Measurements from ENCODE around the gene TIMM13. TPM values are rescaled to one million over a fixed set of nuclear protein-coding genes. Genes with fewer than 3 reads are reported as not detected.

The TIMM13 gene
- total RNA-seq, 4 donors from 2014 or later = 23.7 to 60.3 (median 46.8) TPM

GRCh38 chr19:2392366-2392765 lies 35.0 kb downstream of the TIMM13 start:
- Histone ChIP-seq H3K36me3 (no peaks in the 10 kb centered on the region), H3K9me3 (no peaks in the 10 kb centered on the region), H3K4me1 (no peaks in the 10 kb centered on the region), H3K27ac (no peak overlapping the region), H3K4me3 (no peak overlapping the region), H3K27me3 (peaks cover 0 to 3% (median 0%) of the 10 kb centered on the region in 3 donors)
- DNase-seq (no peak), ATAC-seq (no peak)
- intact Hi-C loops (cut with DNase I; ENCODE audit: low total_unique reads) (loop anchor here (5.0 kb wide), 2 partner anchors 120 to 235 kb away; no protein-coding TSS in a partner anchor), in situ Hi-C loops (cut with MboI; ENCODE audit: low sequenced_read_pairs in 4 of 4) (loop anchor here (10.0 to 25.0 kb wide), 2 partner anchors 105 to 238 kb away; partner anchors contain the start of genes PEAK3 (in 4 of the 4) and AP3D1 (in 1 of the 4))
- no peak for TF ChIP-seq POLR2A (IDR thresholded peaks at IDR 0.05)
- TF ChIP-seq, protein P1, sequence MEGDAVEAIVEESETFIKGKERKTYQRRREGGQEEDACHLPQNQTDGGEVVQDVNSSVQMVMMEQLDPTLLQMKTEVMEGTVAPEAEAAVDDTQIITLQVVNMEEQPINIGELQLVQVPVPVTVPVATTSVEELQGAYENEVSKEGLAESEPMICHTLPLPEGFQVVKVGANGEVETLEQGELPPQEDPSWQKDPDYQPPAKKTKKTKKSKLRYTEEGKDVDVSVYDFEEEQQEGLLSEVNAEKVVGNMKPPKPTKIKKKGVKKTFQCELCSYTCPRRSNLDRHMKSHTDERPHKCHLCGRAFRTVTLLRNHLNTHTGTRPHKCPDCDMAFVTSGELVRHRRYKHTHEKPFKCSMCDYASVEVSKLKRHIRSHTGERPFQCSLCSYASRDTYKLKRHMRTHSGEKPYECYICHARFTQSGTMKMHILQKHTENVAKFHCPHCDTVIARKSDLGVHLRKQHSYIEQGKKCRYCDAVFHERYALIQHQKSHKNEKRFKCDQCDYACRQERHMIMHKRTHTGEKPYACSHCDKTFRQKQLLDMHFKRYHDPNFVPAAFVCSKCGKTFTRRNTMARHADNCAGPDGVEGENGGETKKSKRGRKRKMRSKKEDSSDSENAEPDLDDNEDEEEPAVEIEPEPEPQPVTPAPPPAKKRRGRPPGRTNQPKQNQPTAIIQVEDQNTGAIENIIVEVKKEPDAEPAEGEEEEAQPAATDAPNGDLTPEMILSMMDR (IDR thresholded peaks at IDR 0.05 in 4 of 5, conservative IDR thresholded peaks at IDR 0.05 in 1 of 5) = no peak

GRCh38 chr19:2391118-2391725 lies 36.2 kb downstream of the TIMM13 start:
- Histone ChIP-seq H3K27me3 (peaks cover 0 to 3% (median 0%) of the 10 kb centered on the region in 3 donors), H3K36me3 (no peaks in the 10 kb centered on the region), H3K27ac (no peak overlapping the region), H3K4me1 (no peaks in the 10 kb centered on the region), H3K4me3 (no peak overlapping the region), H3K9me3 (no peaks in the 10 kb centered on the region)
- DNase-seq = no peak
- TF ChIP-seq POLR2A (IDR thresholded peaks at IDR 0.05) = no peak
- TF ChIP-seq, protein P1 (IDR thresholded peaks at IDR 0.05 in 4 of 5, conservative IDR thresholded peaks at IDR 0.05 in 1 of 5) = peak; percentile 70 to 81 (median 75)
- ATAC-seq = peak; percentile 63 to 67
- intact Hi-C loops (cut with DNase I; ENCODE audit: low total_unique reads) (loop anchor here (1.0 to 5.0 kb wide), 3 partner anchors 119 to 234 kb away; partner anchors contain the start of genes PLEKHJ1 and SF3A2), in situ Hi-C loops (cut with MboI; ENCODE audit: low sequenced_read_pairs in 4 of 4) (loop anchor here (10.0 to 25.0 kb wide), 2 partner anchors 104 to 236 kb away; partner anchors contain the start of genes PEAK3 (in 4 of the 4) and AP3D1 (in 1 of the 4))

- no peak overlapping the region for H3K4me3 ChIP-seq
- H3K9me3 ChIP-seq = no peaks in the 10 kb centered on the region
- ATAC-seq (no peak), DNase-seq (no peak)
- TF ChIP-seq, protein P1 (IDR thresholded peaks at IDR 0.05 in 4 of 5, conservative IDR thresholded peaks at IDR 0.05 in 1 of 5) = no peak
- TF ChIP-seq POLR2A (IDR thresholded peaks at IDR 0.05) = no peak
- no peak overlapping the region for H3K27ac ChIP-seq
- intact Hi-C loops (cut with DNase I; ENCODE audit: low total_unique reads) (no loop called here), in situ Hi-C loops (cut with MboI; ENCODE audit: low sequenced_read_pairs in 4 of 4) (loop anchor here (10.0 to 25.0 kb wide), 2 partner anchors 102 to 235 kb away; partner anchors contain the start of genes PEAK3 (in 4 of the 4) and AP3D1 (in 1 of the 4))
- H3K27me3 ChIP-seq = peaks cover 0 to 3% (median 0%) of the 10 kb centered on the region in 3 donors
- H3K36me3 ChIP-seq = no peaks in the 10 kb centered on the region
- no peaks in the 10 kb centered on the region for H3K4me1 ChIP-seq
Observed at GRCh38 chr19:2389594-2389993, 37.8 kb downstream of the TIMM13 start.

GRCh38 chr19:2387367-2388288 lies 39.8 kb downstream of the TIMM13 start:
- TF ChIP-seq, protein P1 (IDR thresholded peaks at IDR 0.05 in 4 of 5, conservative IDR thresholded peaks at IDR 0.05 in 1 of 5) = no peak
- no peak for TF ChIP-seq POLR2A (IDR thresholded peaks at IDR 0.05)
- no peak for DNase-seq
- intact Hi-C loops (cut with DNase I; ENCODE audit: low total_unique reads) = no loop called here
- no peaks in the 10 kb centered on the region for H3K4me1 ChIP-seq
- ATAC-seq = no peak
- in situ Hi-C loops (cut with MboI; ENCODE audit: low sequenced_read_pairs in 4 of 4) = loop anchor here (10.0 to 25.0 kb wide), 2 partner anchors 100 to 233 kb away; partner anchors contain the start of genes PEAK3 (in 4 of the 4) and AP3D1 (in 1 of the 4)
- no peaks in the 10 kb centered on the region for H3K9me3 ChIP-seq
- H3K27me3 ChIP-seq = peaks cover 0 to 3% (median 0%) of the 10 kb centered on the region in 3 donors
- no peaks in the 10 kb centered on the region for H3K36me3 ChIP-seq
- no peak overlapping the region for H3K4me3 ChIP-seq
- H3K27ac ChIP-seq = no peak overlapping the region
